Measurements from ENCODE around the gene MRPL55. TPM values are rescaled to one million over a fixed set of nuclear protein-coding genes. Genes with fewer than 3 reads are reported as not detected.

MRPL55 gene
- total RNA-seq, 4 donors from 2014 or later: 23.5 to 125 (median 87.5) TPM

DNA sequence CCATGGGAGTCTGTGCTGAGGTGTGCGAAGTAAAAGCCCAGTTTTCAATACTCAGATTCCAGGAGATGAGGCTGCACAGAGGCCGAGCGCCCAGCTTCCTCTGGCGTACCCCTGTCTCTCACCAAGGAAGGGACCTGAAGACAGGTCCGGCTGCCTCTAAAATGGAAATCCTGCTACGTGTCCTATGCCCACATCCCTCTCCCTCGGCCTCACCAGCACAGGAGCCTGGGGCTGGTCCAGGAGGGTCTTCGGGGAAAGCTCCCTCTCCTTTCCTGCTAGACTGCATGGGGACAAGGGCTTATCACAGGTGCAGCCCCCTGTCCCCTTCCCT is 392 bp downstream of the MRPL55 start:
- H3K4me1 ChIP-seq: peaks cover 17 to 18% of the 10 kb centered on the region in 2 donors
- 4 to 13% methylated on average over 5 of the region's 8 CpGs for WGBS, 2 donors
- intact Hi-C loops (cut with DNase I): loop anchor here (5.0 to 10.0 kb wide), 2 partner anchors 34 to 374 kb away; partner anchors contain the start of genes GUK1, JMJD4 and SNAP47
- peak overlapping the region; percentile 49 to 86 (median 83) for H3K27ac ChIP-seq
- TF ChIP-seq, protein P1, sequence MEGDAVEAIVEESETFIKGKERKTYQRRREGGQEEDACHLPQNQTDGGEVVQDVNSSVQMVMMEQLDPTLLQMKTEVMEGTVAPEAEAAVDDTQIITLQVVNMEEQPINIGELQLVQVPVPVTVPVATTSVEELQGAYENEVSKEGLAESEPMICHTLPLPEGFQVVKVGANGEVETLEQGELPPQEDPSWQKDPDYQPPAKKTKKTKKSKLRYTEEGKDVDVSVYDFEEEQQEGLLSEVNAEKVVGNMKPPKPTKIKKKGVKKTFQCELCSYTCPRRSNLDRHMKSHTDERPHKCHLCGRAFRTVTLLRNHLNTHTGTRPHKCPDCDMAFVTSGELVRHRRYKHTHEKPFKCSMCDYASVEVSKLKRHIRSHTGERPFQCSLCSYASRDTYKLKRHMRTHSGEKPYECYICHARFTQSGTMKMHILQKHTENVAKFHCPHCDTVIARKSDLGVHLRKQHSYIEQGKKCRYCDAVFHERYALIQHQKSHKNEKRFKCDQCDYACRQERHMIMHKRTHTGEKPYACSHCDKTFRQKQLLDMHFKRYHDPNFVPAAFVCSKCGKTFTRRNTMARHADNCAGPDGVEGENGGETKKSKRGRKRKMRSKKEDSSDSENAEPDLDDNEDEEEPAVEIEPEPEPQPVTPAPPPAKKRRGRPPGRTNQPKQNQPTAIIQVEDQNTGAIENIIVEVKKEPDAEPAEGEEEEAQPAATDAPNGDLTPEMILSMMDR (IDR thresholded peaks at IDR 0.05): no peak
- no peak for TF ChIP-seq POLR2A (IDR thresholded peaks at IDR 0.05)
- H3K9me3 ChIP-seq: no peaks in the 10 kb centered on the region
- no peak for DNase-seq
- no peaks in the 10 kb centered on the region for H3K27me3 ChIP-seq
- H3K4me3 ChIP-seq (replicated peaks in 1 of 3): peak overlapping the region; percentile 57 to 66 (median 61)
- peaks cover 0 to 5% of the 10 kb centered on the region in 2 donors for H3K36me3 ChIP-seq

DNA sequence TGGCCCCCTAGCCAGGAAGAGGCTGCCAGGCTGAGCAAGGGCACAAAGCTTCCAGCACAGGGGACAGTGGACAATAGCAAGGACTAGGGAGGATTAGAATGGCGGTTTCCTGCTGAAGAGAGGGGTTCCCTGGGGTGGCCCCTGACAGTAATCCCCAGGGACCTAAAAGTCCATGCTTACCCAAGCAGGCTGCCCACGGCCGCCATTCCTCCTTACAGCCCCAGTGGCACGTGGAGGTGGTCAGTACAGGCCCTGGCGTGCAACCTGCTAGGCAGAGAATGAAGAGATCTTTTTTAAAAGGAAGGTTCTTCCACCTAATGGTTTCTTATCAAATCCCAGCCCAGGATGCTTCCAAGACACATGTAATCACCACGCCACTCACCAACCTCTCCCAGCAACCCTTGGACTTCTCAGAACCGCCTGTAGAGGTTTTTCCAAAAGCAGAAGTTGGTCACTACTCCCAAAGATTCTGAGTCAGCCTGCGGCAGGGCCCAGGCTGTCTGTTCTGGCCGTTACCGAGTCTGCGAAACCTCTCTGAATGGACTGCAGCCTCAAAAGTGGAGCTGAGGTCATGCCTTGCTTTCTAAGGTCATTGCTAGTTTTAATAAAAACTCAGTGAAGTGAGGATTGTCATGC is 926 bp downstream of the MRPL55 start:
- no peak for TF ChIP-seq POLR2A (IDR thresholded peaks at IDR 0.05)
- TF ChIP-seq, protein P1 (IDR thresholded peaks at IDR 0.05): no peak
- intact Hi-C loops (cut with DNase I): loop anchor here (5.0 to 10.0 kb wide), 2 partner anchors 34 to 373 kb away; partner anchors contain the start of genes GUK1, JMJD4 and SNAP47
- H3K27ac ChIP-seq: peak overlapping the region in 2 of 3 donors; percentile 83 to 86
- peaks cover 21 to 22% of the 10 kb centered on the region in 2 donors for H3K4me1 ChIP-seq
- H3K9me3 ChIP-seq: no peaks in the 10 kb centered on the region
- no peak for DNase-seq
- H3K36me3 ChIP-seq: peaks cover 0 to 5% of the 10 kb centered on the region in 2 donors
- H3K4me3 ChIP-seq (replicated peaks in 1 of 3): peak overlapping the region in 1 of 3 donors; percentile 66
- no peaks in the 10 kb centered on the region for H3K27me3 ChIP-seq
- 79 to 83% methylated on average over 8 to 11 of the region's 11 CpGs for WGBS, 2 donors

DNA sequence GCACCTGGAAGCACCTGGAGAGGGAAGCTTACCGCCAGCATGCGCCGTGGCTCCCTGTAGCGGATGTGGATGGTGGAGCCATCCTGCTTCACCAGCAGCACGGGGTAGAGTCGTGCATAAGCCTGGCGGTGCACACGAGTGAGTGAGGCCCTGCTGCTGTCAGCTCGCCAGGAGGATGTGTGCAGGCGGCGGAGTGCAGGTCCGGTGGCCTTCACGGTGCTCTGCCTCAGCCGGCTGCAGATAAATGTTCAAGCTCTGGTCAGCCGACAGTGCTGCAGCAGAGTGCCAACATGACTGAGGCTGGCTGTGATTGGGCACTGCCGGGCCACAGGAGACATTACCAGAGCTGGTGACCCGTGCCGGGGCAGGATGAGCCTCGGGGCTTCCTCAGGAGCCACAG is 1.5 kb downstream of the MRPL55 start:
- Histone ChIP-seq H3K4me3 (replicated peaks in 1 of 3) (no peak overlapping the region), H3K27me3 (no peaks in the 10 kb centered on the region), H3K36me3 (peaks cover 0 to 5% of the 10 kb centered on the region in 2 donors), H3K4me1 (peaks cover 21 to 22% of the 10 kb centered on the region in 2 donors), H3K9me3 (no peaks in the 10 kb centered on the region), H3K27ac (no peak overlapping the region)
- no peak for TF ChIP-seq POLR2A (IDR thresholded peaks at IDR 0.05)
- TF ChIP-seq, protein P1 (IDR thresholded peaks at IDR 0.05): no peak
- no peak for DNase-seq
- intact Hi-C loops (cut with DNase I): loop anchor here (5.0 to 10.0 kb wide), 2 partner anchors 35 to 373 kb away; partner anchors contain the start of genes GUK1, JMJD4 and SNAP47
- 88 to 95% methylated on average over 8 to 15 of the region's 19 CpGs for WGBS, 2 donors

DNA sequence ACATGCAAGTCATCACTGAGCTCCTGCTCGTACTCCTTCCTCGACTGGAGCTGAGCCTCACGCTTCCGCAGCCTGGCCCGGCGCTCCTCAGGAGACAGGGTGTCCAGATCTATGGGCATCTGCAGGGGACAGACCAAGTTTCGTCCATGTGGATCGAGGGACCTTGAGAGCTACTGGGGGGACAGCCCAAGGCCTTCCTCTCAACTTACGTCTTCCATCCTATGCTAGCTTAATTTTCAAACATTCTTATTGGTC is 2.4 kb downstream of the MRPL55 start:
- H3K4me1 ChIP-seq: peaks cover 28 to 29% of the 10 kb centered on the region in 2 donors
- peaks cover 0 to 5% of the 10 kb centered on the region in 2 donors for H3K36me3 ChIP-seq
- WGBS, 2 donors: 92 to 94% methylated on average over 9 of the region's 9 CpGs
- no peaks in the 10 kb centered on the region for H3K9me3 ChIP-seq
- intact Hi-C loops (cut with DNase I): loop anchor here (5.0 to 10.0 kb wide), 2 partner anchors 36 to 372 kb away; partner anchors contain the start of genes GUK1, JMJD4 and SNAP47
- no peak for DNase-seq
- H3K4me3 ChIP-seq (replicated peaks in 1 of 3): no peak overlapping the region
- H3K27ac ChIP-seq: no peak overlapping the region
- no peak for TF ChIP-seq POLR2A (IDR thresholded peaks at IDR 0.05)
- TF ChIP-seq, protein P1 (IDR thresholded peaks at IDR 0.05): no peak
- H3K27me3 ChIP-seq: no peaks in the 10 kb centered on the region

Data from thyroid gland (tissue), 4 donors.